ENCODE data around the gene ST6GALNAC2.
"Not testable (repeated sequence)": the region's sequence is repeated elsewhere in the genome, so short reads cannot be mapped to it uniquely, and the experiment has no call there.

The ST6GALNAC2 gene

DNA sequence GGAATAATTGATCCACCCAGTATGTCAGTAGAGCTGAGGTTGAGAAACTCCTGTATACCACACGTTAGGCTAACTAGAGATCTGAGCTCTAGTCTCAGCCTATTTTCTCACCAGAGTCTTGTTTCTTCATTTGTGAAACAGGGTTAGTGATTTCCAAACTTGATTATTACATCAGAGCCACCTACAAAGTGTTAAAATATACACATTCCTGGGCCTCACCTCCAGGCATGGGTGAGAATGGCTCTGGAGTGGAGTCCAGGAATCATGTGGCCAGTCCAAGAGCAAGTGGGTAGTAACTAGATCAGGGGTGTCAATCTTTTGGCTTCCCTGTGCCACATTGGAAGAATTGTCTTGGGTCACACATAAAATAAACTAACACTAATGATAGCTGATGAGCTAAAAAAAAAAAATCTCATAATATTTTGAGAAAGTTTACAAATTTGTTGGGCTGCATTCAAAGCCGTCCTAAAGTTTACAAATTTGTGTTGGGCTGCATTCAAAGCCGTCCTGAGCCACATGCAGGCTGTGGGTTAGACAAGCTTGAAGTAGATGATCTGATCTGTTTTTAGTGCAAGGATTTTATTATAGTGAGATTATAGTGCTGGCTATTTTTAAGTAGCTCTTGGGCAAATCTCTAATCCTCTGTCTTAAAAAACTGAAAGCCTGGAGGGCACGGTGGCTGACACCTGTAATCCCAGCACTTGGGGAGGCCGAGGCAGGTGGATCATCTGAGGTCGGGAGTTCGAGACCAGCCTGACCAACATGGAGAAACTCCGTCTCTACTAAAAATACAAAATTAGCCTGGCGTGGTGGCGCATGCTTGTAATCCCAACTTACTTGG lies 25.4 kb downstream of the ST6GALNAC2 start:
- TF ChIP-seq, protein P1, sequence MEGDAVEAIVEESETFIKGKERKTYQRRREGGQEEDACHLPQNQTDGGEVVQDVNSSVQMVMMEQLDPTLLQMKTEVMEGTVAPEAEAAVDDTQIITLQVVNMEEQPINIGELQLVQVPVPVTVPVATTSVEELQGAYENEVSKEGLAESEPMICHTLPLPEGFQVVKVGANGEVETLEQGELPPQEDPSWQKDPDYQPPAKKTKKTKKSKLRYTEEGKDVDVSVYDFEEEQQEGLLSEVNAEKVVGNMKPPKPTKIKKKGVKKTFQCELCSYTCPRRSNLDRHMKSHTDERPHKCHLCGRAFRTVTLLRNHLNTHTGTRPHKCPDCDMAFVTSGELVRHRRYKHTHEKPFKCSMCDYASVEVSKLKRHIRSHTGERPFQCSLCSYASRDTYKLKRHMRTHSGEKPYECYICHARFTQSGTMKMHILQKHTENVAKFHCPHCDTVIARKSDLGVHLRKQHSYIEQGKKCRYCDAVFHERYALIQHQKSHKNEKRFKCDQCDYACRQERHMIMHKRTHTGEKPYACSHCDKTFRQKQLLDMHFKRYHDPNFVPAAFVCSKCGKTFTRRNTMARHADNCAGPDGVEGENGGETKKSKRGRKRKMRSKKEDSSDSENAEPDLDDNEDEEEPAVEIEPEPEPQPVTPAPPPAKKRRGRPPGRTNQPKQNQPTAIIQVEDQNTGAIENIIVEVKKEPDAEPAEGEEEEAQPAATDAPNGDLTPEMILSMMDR (IDR thresholded peaks at IDR 0.05; ENCODE audit: borderline replicate concordance, insufficient read depth, low read depth, low read length): no peak
- no peak overlapping the region for H3K4me3 ChIP-seq (ENCODE audit: low read depth, low read length)

DNA sequence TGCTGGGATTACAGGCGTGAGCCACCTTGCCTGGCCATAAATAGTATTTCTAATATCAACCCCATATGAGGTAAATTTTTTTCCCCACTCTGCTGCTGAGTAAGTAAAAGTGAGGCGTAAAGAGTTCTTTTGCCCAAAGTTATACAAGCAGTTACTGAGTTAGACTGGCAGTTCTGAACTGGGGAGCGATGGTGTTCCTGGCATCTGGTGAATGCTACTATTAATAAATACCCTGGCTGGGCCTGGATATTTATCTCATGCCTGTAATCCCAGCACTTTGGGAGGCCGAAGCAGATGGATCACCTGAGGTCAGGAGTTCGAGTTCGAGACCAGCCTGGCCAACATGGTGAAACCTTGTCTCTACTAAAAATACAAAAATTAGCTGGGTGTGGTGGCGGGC lies 26.2 kb downstream of the ST6GALNAC2 start:
- H3K4me3 ChIP-seq (ENCODE audit: low read depth, low read length): not testable (repeated sequence)

DNA sequence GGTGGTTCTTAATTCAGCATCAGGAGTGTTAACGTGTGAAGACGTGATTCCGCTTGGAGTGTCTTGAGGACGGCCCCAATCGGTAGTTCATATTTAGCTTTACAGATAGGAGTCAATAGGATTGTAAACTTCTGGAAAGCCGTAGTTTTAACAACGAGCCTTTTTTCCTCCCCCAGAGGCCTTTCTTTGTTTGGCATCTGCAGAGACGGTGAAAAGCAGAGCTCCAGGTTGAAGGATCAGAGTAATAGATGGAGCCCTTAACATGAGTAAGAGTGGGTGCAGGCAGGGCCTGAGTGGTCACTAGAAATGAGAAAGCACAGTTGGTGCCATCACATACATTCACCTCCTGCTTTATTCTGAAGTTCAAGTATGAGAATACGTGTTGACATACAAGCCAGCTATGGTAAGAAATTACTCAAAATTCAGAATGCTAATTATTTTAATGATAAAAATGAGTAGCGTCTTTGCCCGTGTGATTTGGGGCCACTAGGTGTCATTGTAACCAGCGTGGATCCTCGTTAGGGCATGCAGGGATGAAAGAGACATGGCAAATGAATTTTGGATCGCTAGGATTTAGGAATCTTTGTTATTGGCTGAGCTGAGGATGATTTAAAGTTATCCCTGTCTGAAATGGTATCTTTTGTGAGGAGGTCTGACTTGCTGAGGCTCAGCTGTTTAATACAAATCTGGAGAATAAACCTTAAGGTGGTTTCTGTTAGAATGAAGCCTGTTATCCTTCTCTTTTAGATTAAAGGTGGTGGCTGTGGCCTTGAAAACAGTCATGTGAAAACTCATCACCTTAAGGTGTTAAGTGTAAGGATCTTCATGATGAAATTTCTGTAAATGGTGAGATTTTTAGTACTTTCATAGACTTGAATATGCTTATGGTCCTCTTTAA lies 27.2 kb downstream of the ST6GALNAC2 start:
- TF ChIP-seq, protein P1 (IDR thresholded peaks at IDR 0.05; ENCODE audit: borderline replicate concordance, insufficient read depth, low read depth, low read length): peak; percentile 44; the same call in 1 of the 2 replicates
- peak overlapping the region; percentile 74 for H3K4me3 ChIP-seq (ENCODE audit: low read depth, low read length)

DNA sequence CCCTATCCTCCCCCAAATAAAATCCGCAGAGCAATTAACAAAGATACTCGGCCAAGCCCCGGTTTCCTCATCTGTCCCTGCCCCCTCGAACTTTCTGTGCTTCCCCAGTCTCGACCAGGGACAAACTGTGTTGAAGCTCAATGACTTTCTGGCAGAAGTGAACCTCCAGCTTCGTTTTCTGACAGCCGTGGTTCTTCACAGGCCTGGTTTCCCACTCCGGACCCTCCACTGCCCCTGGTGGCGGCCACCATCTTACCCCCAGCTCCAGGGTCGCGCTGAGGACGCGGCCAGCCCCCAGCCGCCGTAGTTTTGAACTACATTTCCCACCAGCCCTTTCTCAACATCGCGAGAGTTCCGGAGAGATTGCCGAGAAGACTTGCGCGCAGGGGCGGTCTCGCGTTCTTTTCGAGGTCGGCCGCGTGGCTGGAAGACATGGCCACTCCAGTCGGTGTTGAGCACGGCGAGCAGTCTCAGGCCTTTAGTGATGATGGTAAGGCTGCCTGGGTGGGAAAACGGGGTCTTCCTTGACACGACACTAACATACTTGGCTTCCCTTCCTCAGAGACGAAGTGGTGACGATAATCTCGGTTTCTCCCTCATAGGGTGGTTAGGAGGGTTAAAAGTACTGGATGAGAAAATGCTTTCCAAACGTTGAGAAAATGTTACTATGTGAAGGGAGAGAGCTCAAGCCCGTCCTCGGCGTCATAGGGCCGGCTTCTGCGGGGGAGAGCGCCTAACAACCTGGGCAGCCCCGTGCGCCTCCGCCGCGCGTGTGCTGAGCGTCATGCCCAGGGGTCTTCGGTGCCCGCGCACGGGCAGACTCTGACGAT lies 28.1 kb downstream of the ST6GALNAC2 start:
- TF ChIP-seq, protein P1 (IDR thresholded peaks at IDR 0.05; ENCODE audit: borderline replicate concordance, insufficient read depth, low read depth, low read length): peak; percentile 71

DNA sequence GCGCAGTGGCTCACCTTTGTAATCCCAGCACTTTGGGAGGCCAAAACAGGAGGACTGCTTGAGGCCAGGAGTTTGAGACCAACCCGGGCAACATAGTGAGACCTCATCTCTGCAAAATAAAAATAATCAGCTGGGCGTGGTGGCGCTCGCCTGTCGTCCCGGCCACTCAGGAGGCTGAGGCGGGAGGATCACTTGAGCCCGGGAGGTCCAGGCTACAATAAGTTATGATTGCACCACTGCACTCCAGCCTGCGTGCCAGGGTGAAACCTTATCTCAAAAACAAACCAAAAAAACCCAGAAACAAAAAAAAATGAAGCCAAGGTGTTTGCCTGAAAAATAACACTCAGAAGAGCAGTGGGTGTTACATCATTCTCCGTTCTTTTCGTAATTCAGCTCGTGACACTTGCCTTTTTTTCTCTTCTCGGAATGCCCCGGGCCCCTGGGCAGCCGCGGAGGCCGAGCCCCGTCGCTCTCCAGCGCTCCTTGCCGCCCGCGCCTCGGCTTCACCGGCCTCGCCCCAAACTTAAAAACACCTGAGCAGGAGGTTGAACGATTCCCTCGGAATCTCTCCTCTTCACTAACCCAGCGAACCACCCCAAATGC lies 28.8 kb downstream of the ST6GALNAC2 start:
- peak overlapping the region; percentile 74 for H3K4me3 ChIP-seq (ENCODE audit: low read depth, low read length)
- TF ChIP-seq, protein P1 (IDR thresholded peaks at IDR 0.05; ENCODE audit: borderline replicate concordance, insufficient read depth, low read depth, low read length): no peak

More for the DNA sequence above, 28.1 kb downstream of the ST6GALNAC2 start:
- H3K4me3 ChIP-seq (ENCODE audit: low read depth, low read length): peak overlapping the region; percentile 74

DNA sequence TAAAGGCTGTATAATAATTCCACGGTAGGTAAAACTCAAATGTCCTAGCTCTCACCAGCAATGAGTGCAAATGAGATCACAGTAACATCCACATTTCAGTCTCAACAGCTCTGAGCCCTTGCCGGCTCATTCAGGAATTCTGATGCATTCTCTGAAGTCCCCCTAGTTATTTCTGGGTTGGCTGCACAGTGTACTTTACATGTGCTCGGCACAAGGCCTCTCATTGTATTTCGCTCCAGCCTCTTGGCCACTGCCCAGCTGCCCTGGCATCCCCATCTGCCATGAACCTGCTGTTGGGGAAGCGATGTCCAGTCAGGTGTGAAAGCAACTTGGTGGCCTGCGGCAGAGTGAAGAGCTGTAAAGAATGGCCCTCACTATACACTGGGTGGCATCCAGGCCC lies 31.5 kb downstream of the ST6GALNAC2 start:
- TF ChIP-seq, protein P1 (IDR thresholded peaks at IDR 0.05; ENCODE audit: borderline replicate concordance, insufficient read depth, low read depth, low read length): no peak
- no peak overlapping the region for H3K4me3 ChIP-seq (ENCODE audit: low read depth, low read length)
